GM18909 (cell line): ENCODE data around the gene ZNHIT6.

ENCODE experiments used
- ATAC-seq: cut with Tn5 transposase; IDR thresholded peaks from one replicate; pipeline ENCODE4 v1.9.1; 2021; ENCODE audit warnings: mild to moderate bottlenecking; ENCODE audit not compliant: unreplicated experiment, poor library complexity

Gene ZNHIT6

GRCh38 chr1:85601901-85602300 lies 106.3 kb downstream of the ZNHIT6 start:
- ATAC-seq = no peak

GRCh38 chr1:85599681-85600080 lies 108.6 kb downstream of the ZNHIT6 start:
- no peak for ATAC-seq
